Endothelial cell of umbilical vein (primary cell): ENCODE measurements around the gene SYT2. TPM values are rescaled to one million over a fixed set of nuclear protein-coding genes. Genes with fewer than 3 reads are reported as not detected.

Experiments used
- BruUV-seq: library from RNA; stranded (reverse); fragments of 400-500 nt; replicated peaks from 2 replicates; lab custom pipeline; 2021; lab: Mats Ljungman, UMichigan
- CTCF ChIA-PET: fragments of 300-600, 350-600 bp; sonication (Branson Sonifier 250); formaldehyde crosslinking; loops from one replicate; lab custom pipeline; 2021; ENCODE audit warnings: antibody characterized with exemption, inconsistent platforms; lab: Charles Lee
- POLR2A ChIA-PET: fragments of 300-600, 350-600 bp; sonication (Branson Sonifier 250); formaldehyde crosslinking; loops from one replicate; lab custom pipeline; 2021; ENCODE audit warnings: antibody characterized with exemption, inconsistent platforms; lab: Charles Lee
- DNase-seq: peaks from one replicate; pipeline ENCODE4 v3.0.0-alpha.2; 2011; ENCODE audit warnings: low read depth, low spot score
- FAIRE-seq: peaks from 2 replicates; lab custom pipeline; 2011; peaks lifted over from hg19 to GRCh38; lab: Jason Lieb, UNC
- H2AFZ ChIP-seq: 2 replicates; pipeline ENCODE4 v1.6.0; 2012; ENCODE audit warnings: low read depth, low read length, control low read depth, inconsistent platforms
- H3K27ac ChIP-seq: 2 replicates; pipeline ENCODE4 v1.5.1; 2011; ENCODE audit warnings: low read depth, mild to moderate bottlenecking, control low read depth, low read length, moderate library complexity; ENCODE audit not compliant: insufficient read depth
- H3K27me3 ChIP-seq, 2 experiments: 2 replicates each; pipeline versions ENCODE4 v1.6.0 to v1.6.1; 2011; ENCODE audit warnings: low read length in 2 of 2, mixed read lengths in 1 of 2; ENCODE audit not compliant: control insufficient read depth in 2 of 2, insufficient read depth in 2 of 2
- H3K36me3 ChIP-seq, 2 experiments: 2 replicates in 1 of 2; 3 replicates in 1 of 2; pipeline ENCODE4 v1.5.1; 2011; ENCODE audit warnings: low read length in 2 of 2, mild to moderate bottlenecking in 1 of 2, moderate library complexity in 1 of 2; ENCODE audit not compliant: control insufficient read depth in 2 of 2, insufficient read depth in 2 of 2; ENCODE audit errors: extremely low read depth in 1 of 2
- H3K4me1 ChIP-seq: 3 replicates; pipeline ENCODE4 v1.5.1; 2011; ENCODE audit warnings: mild to moderate bottlenecking, low read length; ENCODE audit not compliant: control insufficient read depth, insufficient read depth; ENCODE audit errors: extremely low read depth
- H3K4me2 ChIP-seq: 2 replicates; pipeline ENCODE4 v1.6.1; 2011; ENCODE audit warnings: low read length, control low read depth, mixed read lengths; ENCODE audit not compliant: insufficient read depth
- H3K4me3 ChIP-seq, 3 experiments: fragments of 200-600 bp in 1 of 3; sonication (generic), shearing (Covaris generic) in 1 of 3; replicated peaks in 1 of 3; 2 replicates each; pipeline ENCODE4 v1.5.1; 2011 to 2016; ENCODE audit warnings: control low read depth in 3 of 3, low read length in 3 of 3, mild to moderate bottlenecking in 2 of 3, inconsistent platforms in 1 of 3, low read depth in 1 of 3, moderate library complexity in 1 of 3; ENCODE audit not compliant: insufficient read depth in 1 of 3
- H3K79me2 ChIP-seq: 2 replicates; pipeline ENCODE4 v1.6.0; 2012; ENCODE audit warnings: low read length, inconsistent platforms; ENCODE audit not compliant: control insufficient read depth, insufficient read depth
- H3K9ac ChIP-seq: replicated peaks from 2 replicates; pipeline ENCODE3; 2011; ENCODE audit warnings: low read length, control low read depth; ENCODE audit not compliant: insufficient read depth; ENCODE audit errors: extremely low read depth
- H3K9me1 ChIP-seq: replicated peaks from 3 replicates; pipeline ENCODE4 v1.6.0; 2011; ENCODE audit warnings: mild to moderate bottlenecking, low read length; ENCODE audit not compliant: control insufficient read depth, insufficient read depth; ENCODE audit errors: extremely low read depth
- H3K9me3 ChIP-seq: replicated peaks from 2 replicates; pipeline ENCODE4 v1.5.1; 2012; ENCODE audit warnings: low read length, inconsistent platforms; ENCODE audit not compliant: control insufficient read depth, insufficient read depth
- H4K20me1 ChIP-seq: replicated peaks from 2 replicates; pipeline ENCODE3; 2011; ENCODE audit warnings: mild to moderate bottlenecking, low read length; ENCODE audit not compliant: control insufficient read depth, insufficient read depth; ENCODE audit errors: extremely low read depth
- EZH2 ChIP-seq: IDR thresholded peaks from 2 replicates; pipeline ENCODE4 v1.6.1; 2012; ENCODE audit warnings: borderline replicate concordance, low read depth, mild to moderate bottlenecking, moderate library complexity, low read length, inconsistent platforms; ENCODE audit not compliant: severe bottlenecking
- FOS ChIP-seq: IDR thresholded peaks from 2 replicates; pipeline ENCODE4 v1.6.1; 2011; ENCODE audit warnings: mild to moderate bottlenecking, low read length, moderate library complexity, borderline replicate concordance; ENCODE audit not compliant: insufficient read depth
- GATA2 ChIP-seq: IDR thresholded peaks from 2 replicates; pipeline ENCODE4 v1.7.0; 2011; ENCODE audit warnings: low read depth, mild to moderate bottlenecking, moderate library complexity, mixed read lengths, low read length; ENCODE audit not compliant: insufficient read length, insufficient read depth
- JUN ChIP-seq: IDR thresholded peaks from 2 replicates; pipeline ENCODE4 v1.6.1; 2011; ENCODE audit warnings: borderline replicate concordance, low read depth; ENCODE audit not compliant: insufficient read length, insufficient read depth
- MYC ChIP-seq: IDR thresholded peaks from one replicate; pipeline ENCODE4 v1.6.1; 2011; ENCODE audit warnings: mild to moderate bottlenecking, low read depth, low read length
- POLR2A ChIP-seq: IDR thresholded peaks from 2 replicates; pipeline ENCODE4 v1.6.1; 2012; ENCODE audit warnings: low read depth, mild to moderate bottlenecking, control low read depth, low read length
- POLR2AphosphoS5 ChIP-seq: IDR thresholded peaks from 2 replicates; pipeline ENCODE4 v1.6.1; 2012; ENCODE audit warnings: low read depth, mild to moderate bottlenecking, control low read depth, low read length, moderate library complexity; ENCODE audit not compliant: insufficient read depth
- dilution Hi-C: fragments of 300-500 bp; cut with MboI; formaldehyde crosslinking; loops from one replicate; pipeline ENCODE4 v1.15.0; 2019; ENCODE audit warnings: low sequenced_read_pairs; ENCODE audit not compliant: extremely low pct_ligation_motif_present
- intact Hi-C: fragments of 100-400 bp; cut with micrococcal nuclease; formaldehyde crosslinking; loops from one replicate; pipeline ENCODE4 v1.10.0; 2022
- polyA plus RNA-seq, 4 experiments: library from polyadenylated mRNA; depleted of rRNA in 3 of 4; stranded (reverse) in 3 of 4; unstranded in 1 of 4; fragments of >200 nt; gene quantifications; 2 replicates each; pipeline versions ENCODE4 v1.2.1 to v1.2.3, GENCODE V29; 2011 to 2012; ENCODE audit warnings: missing spikeins in 1 of 4
- total RNA-seq: library from RNA; stranded (reverse); gene quantifications from 2 replicates; pipeline ENCODE4 v1.2.3, GENCODE V29; 2021
- TF ChIP-seq, protein P1 (sequence below): IDR thresholded peaks from 2 replicates; pipeline ENCODE4 v1.6.1; 2011; ENCODE audit not compliant: insufficient read depth, insufficient read length
- TF ChIP-seq, protein P2 (sequence below), 2 donors: IDR thresholded peaks; 1 replicate in 1 of 2; 2 replicates in 1 of 2; pipeline ENCODE4 v1.5.1; 2011; ENCODE audit warnings: low read length in 2 of 2, mild to moderate bottlenecking in 2 of 2, moderate library complexity in 2 of 2, control low read depth in 1 of 2, inconsistent platforms in 1 of 2, low read depth in 1 of 2; ENCODE audit not compliant: insufficient read depth in 1 of 2; ENCODE audit errors: extremely low read depth in 1 of 2

SYT2 gene
- total and polyA plus RNA-seq, 2 donors (not counting 3 experiments of a cell fraction or from before 2014, with no cell fraction given): not detected

DNA sequence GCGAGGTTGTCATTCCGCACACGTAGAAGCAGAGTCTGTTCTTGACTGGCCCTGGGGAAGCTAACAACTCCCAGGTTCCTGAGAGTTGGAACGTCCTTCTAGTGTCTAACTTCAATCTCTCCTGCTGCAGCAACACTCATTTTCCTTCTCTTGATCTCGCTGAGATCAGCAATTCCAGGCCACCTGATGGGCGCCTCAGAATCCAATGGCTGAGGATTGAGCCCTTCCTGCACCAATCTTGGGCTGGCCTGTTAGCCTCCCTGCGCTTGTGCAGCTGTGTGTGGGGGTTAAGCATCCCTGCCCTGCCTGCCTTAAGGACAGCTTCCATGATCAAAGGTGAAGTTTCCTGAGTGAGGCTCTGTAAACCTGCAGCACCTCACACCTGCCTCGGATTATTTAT is 87.9 kb downstream of the SYT2 start:
- POLR2A ChIA-PET: no interaction called here
- no peak for TF ChIP-seq EZH2
- no peak for TF ChIP-seq JUN
- TF ChIP-seq GATA2: no peak
- no peak for TF ChIP-seq FOS
- TF ChIP-seq, protein P1, sequence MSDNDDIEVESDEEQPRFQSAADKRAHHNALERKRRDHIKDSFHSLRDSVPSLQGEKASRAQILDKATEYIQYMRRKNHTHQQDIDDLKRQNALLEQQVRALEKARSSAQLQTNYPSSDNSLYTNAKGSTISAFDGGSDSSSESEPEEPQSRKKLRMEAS: no peak
- no peak for TF ChIP-seq POLR2A
- TF ChIP-seq, protein P2, sequence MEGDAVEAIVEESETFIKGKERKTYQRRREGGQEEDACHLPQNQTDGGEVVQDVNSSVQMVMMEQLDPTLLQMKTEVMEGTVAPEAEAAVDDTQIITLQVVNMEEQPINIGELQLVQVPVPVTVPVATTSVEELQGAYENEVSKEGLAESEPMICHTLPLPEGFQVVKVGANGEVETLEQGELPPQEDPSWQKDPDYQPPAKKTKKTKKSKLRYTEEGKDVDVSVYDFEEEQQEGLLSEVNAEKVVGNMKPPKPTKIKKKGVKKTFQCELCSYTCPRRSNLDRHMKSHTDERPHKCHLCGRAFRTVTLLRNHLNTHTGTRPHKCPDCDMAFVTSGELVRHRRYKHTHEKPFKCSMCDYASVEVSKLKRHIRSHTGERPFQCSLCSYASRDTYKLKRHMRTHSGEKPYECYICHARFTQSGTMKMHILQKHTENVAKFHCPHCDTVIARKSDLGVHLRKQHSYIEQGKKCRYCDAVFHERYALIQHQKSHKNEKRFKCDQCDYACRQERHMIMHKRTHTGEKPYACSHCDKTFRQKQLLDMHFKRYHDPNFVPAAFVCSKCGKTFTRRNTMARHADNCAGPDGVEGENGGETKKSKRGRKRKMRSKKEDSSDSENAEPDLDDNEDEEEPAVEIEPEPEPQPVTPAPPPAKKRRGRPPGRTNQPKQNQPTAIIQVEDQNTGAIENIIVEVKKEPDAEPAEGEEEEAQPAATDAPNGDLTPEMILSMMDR (IDR thresholded peaks at IDR 0.05; ENCODE audit: extremely low read depth in 1 of 2, insufficient read depth in 1 of 2, low read depth in 1 of 2, low read length in 2 of 2): no peak
- TF ChIP-seq POLR2AphosphoS5: no peak
- TF ChIP-seq MYC: no peak
- H4K20me1 ChIP-seq: no peaks in the 10 kb centered on the region
- no peaks in the 10 kb centered on the region for H3K9me1 ChIP-seq
- no peaks in the 10 kb centered on the region for H3K79me2 ChIP-seq
- DNase-seq (no peak), FAIRE-seq (no peak)
- H2AFZ ChIP-seq: no peak overlapping the region
- intact Hi-C loops (no loop called here), dilution Hi-C loops (no loop called here)
- BruUV-seq: no TSS peak
- H3K27me3 ChIP-seq: no peaks in the 10 kb centered on the region
- no peaks in the 10 kb centered on the region for H3K4me1 ChIP-seq
- no peaks in the 10 kb centered on the region for H3K36me3 ChIP-seq
- H3K4me3 ChIP-seq: no peak overlapping the region
- H3K9me3 ChIP-seq: no peaks in the 10 kb centered on the region
- no peak overlapping the region for H3K4me2 ChIP-seq
- no peak overlapping the region for H3K9ac ChIP-seq
- no peak overlapping the region for H3K27ac ChIP-seq
- CTCF ChIA-PET: interaction anchor here (0.6 to 1.2 kb wide), 3 partner anchors 22 to 328 kb away, joined by 3 to 5 read pairs (median 5); no protein-coding TSS in a partner anchor
